ENCODE measurements around the gene PDE6H.

The PDE6H gene

DNA sequence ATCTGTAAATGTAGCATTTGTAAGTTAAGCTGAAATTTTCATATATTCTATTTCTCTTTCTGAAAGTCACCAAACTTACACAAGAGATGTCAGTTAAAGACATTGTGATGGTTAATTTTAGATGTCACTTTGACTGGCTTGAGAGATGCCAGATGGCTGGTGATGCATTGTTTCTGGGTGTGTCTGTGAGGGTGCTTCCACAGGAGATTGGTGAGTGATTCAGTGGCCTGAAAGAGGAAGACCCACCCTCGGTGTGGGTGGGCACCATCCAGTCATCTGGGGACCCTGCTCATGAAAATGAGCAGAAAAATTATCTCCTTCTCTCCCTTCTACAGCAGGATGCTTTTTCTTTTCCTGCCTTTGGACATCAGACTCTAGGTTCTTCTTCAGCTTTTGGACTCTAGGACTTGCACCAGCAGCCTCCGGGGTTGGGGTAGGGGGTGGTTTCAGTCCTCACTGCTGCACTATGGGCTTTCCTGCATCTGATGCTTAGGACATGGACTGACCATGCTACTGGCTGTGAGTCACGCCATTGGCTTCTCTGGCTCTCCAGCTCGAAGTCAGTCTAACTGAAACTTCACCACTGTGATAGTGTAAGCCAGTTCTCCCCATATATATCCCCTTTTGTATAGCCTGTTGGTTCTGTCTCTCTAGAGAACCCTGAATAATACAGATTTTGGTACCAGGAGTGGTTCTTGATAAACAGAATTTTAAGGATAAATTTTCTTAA lies 20.9 kb downstream of the PDE6H start:
- Histone ChIP-seq H3K9me3 (ENCODE audit: insufficient read depth, low read depth, low read length) (no peaks in the 10 kb centered on the region), H3K27me3 (ENCODE audit: insufficient read depth, low read length, poor library complexity, severe bottlenecking) (no peaks in the 10 kb centered on the region), H3K4me2 (ENCODE audit: low read depth, low read length, poor library complexity, severe bottlenecking) (peak overlapping the region; percentile 9), H3K4me1 (ENCODE audit: insufficient read depth, low read length, poor library complexity, severe bottlenecking) (peaks cover 21% of the 10 kb centered on the region), H3K36me3 (ENCODE audit: insufficient read depth, low read length) (no peaks in the 10 kb centered on the region), H3K79me2 (ENCODE audit: insufficient read depth, low read length) (no peaks in the 10 kb centered on the region), H3K4me3 (ENCODE audit: low read length, poor library complexity, severe bottlenecking) (no peak overlapping the region), H3F3A (ENCODE audit: low read depth) (no peaks in the 10 kb centered on the region), H3K9me2 (replicated peaks; ENCODE audit: low read depth, low read length) (no peaks in the 10 kb centered on the region), H3K9ac (ENCODE audit: low read depth, low read length, poor library complexity, severe bottlenecking) (no peak overlapping the region), H2AFZ (ENCODE audit: low read length) (peak overlapping the region; percentile 66), H4K20me1 (ENCODE audit: insufficient read depth, low read length, poor library complexity, severe bottlenecking) (no peaks in the 10 kb centered on the region)
- no peak for TF ChIP-seq EZH2phosphoT487 (IDR thresholded peaks at IDR 0.05; ENCODE audit: borderline replicate concordance)
- TF ChIP-seq, protein P1, sequence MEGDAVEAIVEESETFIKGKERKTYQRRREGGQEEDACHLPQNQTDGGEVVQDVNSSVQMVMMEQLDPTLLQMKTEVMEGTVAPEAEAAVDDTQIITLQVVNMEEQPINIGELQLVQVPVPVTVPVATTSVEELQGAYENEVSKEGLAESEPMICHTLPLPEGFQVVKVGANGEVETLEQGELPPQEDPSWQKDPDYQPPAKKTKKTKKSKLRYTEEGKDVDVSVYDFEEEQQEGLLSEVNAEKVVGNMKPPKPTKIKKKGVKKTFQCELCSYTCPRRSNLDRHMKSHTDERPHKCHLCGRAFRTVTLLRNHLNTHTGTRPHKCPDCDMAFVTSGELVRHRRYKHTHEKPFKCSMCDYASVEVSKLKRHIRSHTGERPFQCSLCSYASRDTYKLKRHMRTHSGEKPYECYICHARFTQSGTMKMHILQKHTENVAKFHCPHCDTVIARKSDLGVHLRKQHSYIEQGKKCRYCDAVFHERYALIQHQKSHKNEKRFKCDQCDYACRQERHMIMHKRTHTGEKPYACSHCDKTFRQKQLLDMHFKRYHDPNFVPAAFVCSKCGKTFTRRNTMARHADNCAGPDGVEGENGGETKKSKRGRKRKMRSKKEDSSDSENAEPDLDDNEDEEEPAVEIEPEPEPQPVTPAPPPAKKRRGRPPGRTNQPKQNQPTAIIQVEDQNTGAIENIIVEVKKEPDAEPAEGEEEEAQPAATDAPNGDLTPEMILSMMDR (conservative IDR thresholded peaks at IDR 0.05; ENCODE audit: low read length), result no peak

DNA sequence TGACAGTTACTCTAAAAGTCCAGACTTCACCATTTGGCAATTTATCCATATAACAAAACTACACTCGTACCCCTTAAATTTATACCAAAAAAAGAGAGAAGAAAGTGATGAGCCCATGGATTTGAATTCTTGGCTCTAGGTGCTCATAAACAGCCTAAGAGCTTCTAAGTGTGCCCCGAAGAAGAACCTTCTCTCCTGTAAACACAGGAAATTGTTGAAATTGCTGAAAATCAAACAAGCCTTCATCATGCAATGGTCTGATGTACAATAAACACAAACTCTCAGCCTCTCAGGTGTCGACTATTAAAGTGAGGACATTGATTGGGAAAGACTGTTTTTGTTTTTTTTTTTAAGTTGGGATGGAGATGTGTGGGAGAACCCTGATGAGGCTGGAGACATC lies 21.8 kb downstream of the PDE6H start:
- Histone ChIP-seq H4K20me1 (ENCODE audit: insufficient read depth, low read length, poor library complexity, severe bottlenecking) (no peaks in the 10 kb centered on the region), H3K9me3 (ENCODE audit: insufficient read depth, low read depth, low read length) (no peaks in the 10 kb centered on the region), H3K36me3 (ENCODE audit: insufficient read depth, low read length) (no peaks in the 10 kb centered on the region), H3K4me2 (ENCODE audit: low read depth, low read length, poor library complexity, severe bottlenecking) (no peak overlapping the region), H3K79me2 (ENCODE audit: insufficient read depth, low read length) (no peaks in the 10 kb centered on the region), H2AFZ (ENCODE audit: low read length) (no peak overlapping the region), H3K4me3 (ENCODE audit: low read length, poor library complexity, severe bottlenecking) (no peak overlapping the region), H3K9me2 (replicated peaks; ENCODE audit: low read depth, low read length) (no peaks in the 10 kb centered on the region), H3K27me3 (ENCODE audit: insufficient read depth, low read length, poor library complexity, severe bottlenecking) (no peaks in the 10 kb centered on the region), H3K4me1 (ENCODE audit: insufficient read depth, low read length, poor library complexity, severe bottlenecking) (peaks cover 21% of the 10 kb centered on the region), H3F3A (ENCODE audit: low read depth) (no peaks in the 10 kb centered on the region), H3K9ac (ENCODE audit: low read depth, low read length, poor library complexity, severe bottlenecking) (peak overlapping the region; percentile 15)
- no peak for TF ChIP-seq EZH2phosphoT487 (IDR thresholded peaks at IDR 0.05; ENCODE audit: borderline replicate concordance)
- TF ChIP-seq, protein P1 (conservative IDR thresholded peaks at IDR 0.05; ENCODE audit: low read length), result no peak

DNA sequence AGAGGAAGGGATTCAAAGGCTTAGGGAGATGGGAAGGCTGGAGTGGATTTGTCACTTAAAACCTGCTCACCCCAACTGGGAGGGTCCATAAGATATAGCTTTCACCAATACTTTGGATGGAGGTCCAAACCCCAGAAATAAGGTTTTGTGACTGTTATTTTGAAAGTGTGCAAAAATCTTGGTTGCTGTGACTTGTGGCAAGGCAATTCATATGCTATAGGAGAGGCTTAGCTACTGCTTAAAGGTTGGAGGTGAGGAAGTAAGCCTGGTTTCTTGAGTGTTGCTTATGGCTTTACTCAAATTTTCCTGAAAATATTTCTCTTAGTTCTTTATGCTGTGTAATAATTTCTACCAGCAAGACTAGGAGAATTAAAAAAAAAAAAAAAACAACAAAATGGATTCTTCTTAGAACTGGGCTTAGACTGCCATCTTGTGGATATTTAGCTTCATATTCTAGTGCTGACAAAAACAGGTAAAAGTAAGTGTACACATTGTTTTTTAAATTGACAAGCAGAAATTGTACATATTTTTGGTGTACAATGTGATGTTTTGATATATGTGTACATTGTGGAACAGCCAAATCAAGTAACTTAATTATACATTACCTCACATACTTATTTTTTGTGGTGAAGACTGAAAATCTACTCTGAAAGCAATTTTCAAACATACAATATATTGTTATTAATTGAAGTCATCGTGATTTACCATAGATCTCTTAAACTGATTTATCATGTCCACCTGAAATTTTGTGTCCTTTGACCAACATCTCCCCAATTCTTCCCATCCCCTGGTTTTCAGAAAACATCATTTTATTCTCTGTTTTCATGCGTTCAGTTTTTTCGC lies 23.0 kb downstream of the PDE6H start:
- H3K4me3 ChIP-seq (ENCODE audit: low read length, poor library complexity, severe bottlenecking), result no peak overlapping the region
- H3K9ac ChIP-seq (ENCODE audit: low read depth, low read length, poor library complexity, severe bottlenecking), result peak overlapping the region; percentile 15
- H3K4me1 ChIP-seq (ENCODE audit: insufficient read depth, low read length, poor library complexity, severe bottlenecking), result peaks cover 21% of the 10 kb centered on the region
- H3K9me3 ChIP-seq (ENCODE audit: insufficient read depth, low read depth, low read length), result no peaks in the 10 kb centered on the region
- H3K9me2 ChIP-seq (replicated peaks; ENCODE audit: low read depth, low read length), result no peaks in the 10 kb centered on the region
- peak overlapping the region; percentile 68 for H2AFZ ChIP-seq (ENCODE audit: low read length)
- no peak for TF ChIP-seq EZH2phosphoT487 (IDR thresholded peaks at IDR 0.05; ENCODE audit: borderline replicate concordance)
- TF ChIP-seq, protein P1 (conservative IDR thresholded peaks at IDR 0.05; ENCODE audit: low read length), result peak; percentile 78
- peak overlapping the region; percentile 13 for H3K4me2 ChIP-seq (ENCODE audit: low read depth, low read length, poor library complexity, severe bottlenecking)
- H3K36me3 ChIP-seq (ENCODE audit: insufficient read depth, low read length), result no peaks in the 10 kb centered on the region
- H3F3A ChIP-seq (ENCODE audit: low read depth), result no peaks in the 10 kb centered on the region
- H3K27me3 ChIP-seq (ENCODE audit: insufficient read depth, low read length, poor library complexity, severe bottlenecking), result no peaks in the 10 kb centered on the region
- no peaks in the 10 kb centered on the region for H4K20me1 ChIP-seq (ENCODE audit: insufficient read depth, low read length, poor library complexity, severe bottlenecking)
- no peaks in the 10 kb centered on the region for H3K79me2 ChIP-seq (ENCODE audit: insufficient read depth, low read length)

Measured in Loucy (cell line).